Measurements from ENCODE around the gene TIE1.

- TF ChIP-seq CTCF (IDR thresholded peaks at IDR 0.05; ENCODE audit: insufficient read depth, low read depth, low read length) (no peak), EZH2 (IDR thresholded peaks at IDR 0.05; ENCODE audit: insufficient read depth, low read length) (no peak)
Observed at GRCh38 chr1:43253173-43253572, 47.6 kb upstream of the TIE1 start.

All from astrocyte (in vitro differentiated cells and primary cell).